OCI-LY1 (cell line): Measurements from ENCODE around the gene FRAS1.

Source experiments
- H2AFZ ChIP-seq: fragments of 200-600 bp; sonication (generic), shearing (Covaris generic); 2 replicates; pipeline ENCODE4 v1.6.0; 2014; ENCODE audit warnings: antibody characterized with exemption, mild to moderate bottlenecking, low read length
- H3F3A ChIP-seq: fragments of 200-600 bp; sonication (generic), shearing (Covaris generic); 2 replicates; pipeline ENCODE4 v1.6.0; 2014; ENCODE audit warnings: mild to moderate bottlenecking, antibody characterized with exemption, low read length, moderate library complexity; ENCODE audit not compliant: insufficient read depth
- H3K27ac ChIP-seq: fragments of 200-600 bp; sonication (generic); 2 replicates; pipeline ENCODE4 v1.5.1; 2014; ENCODE audit warnings: low read length, mixed run types, mild to moderate bottlenecking, low read depth; ENCODE audit not compliant: poor library complexity, severe bottlenecking
- H3K27me3 ChIP-seq: fragments of 200-600 bp; sonication (generic); 2 replicates; pipeline ENCODE4 v1.6.0; 2014; ENCODE audit warnings: antibody characterized with exemption, mild to moderate bottlenecking, low read length, moderate library complexity; ENCODE audit not compliant: insufficient read depth
- H3K36me3 ChIP-seq: fragments of 200-600 bp; sonication (generic); 2 replicates; pipeline ENCODE4 v1.6.1; 2014; ENCODE audit warnings: mild to moderate bottlenecking, antibody characterized with exemption, low read length, moderate library complexity, mixed read lengths; ENCODE audit not compliant: insufficient read depth
- H3K4me1 ChIP-seq: fragments of 200-600 bp; sonication (generic); 2 replicates; pipeline ENCODE4 v1.5.1; 2014; ENCODE audit warnings: mild to moderate bottlenecking, low read length, moderate library complexity; ENCODE audit not compliant: insufficient read depth, severe bottlenecking
- H3K4me2 ChIP-seq: fragments of 200-600 bp; sonication (generic), shearing (Covaris generic); 2 replicates; pipeline ENCODE4 v1.6.1; 2014; ENCODE audit warnings: low read length
- H3K4me3 ChIP-seq: fragments of 200-600 bp; sonication (generic); 2 replicates; pipeline ENCODE4 v1.5.1; 2014; ENCODE audit warnings: low read length, low read depth, mild to moderate bottlenecking, mixed read lengths; ENCODE audit not compliant: poor library complexity, severe bottlenecking
- H3K79me2 ChIP-seq: fragments of 200-600 bp; shearing (Covaris generic); 2 replicates; pipeline ENCODE4 v1.6.1; 2016; ENCODE audit warnings: mixed run types, low read length, mixed read lengths; ENCODE audit not compliant: insufficient read depth
- H3K9ac ChIP-seq: fragments of 200-600 bp; sonication (generic), shearing (Covaris generic); 2 replicates; pipeline ENCODE4 v1.6.1; 2014; ENCODE audit warnings: mild to moderate bottlenecking, low read length, mixed read lengths
- H3K9me2 ChIP-seq: fragments of 200-600 bp; sonication (generic), shearing (Covaris generic); 2 replicates; pipeline ENCODE4 v1.6.1; 2014; ENCODE audit warnings: low read depth, mild to moderate bottlenecking, low read length, mixed read lengths
- H3K9me3 ChIP-seq: fragments of 200-600 bp; shearing (Covaris generic); 2 replicates; pipeline ENCODE4 v1.6.1; 2014; ENCODE audit warnings: low read length, mixed read lengths
- H4K20me1 ChIP-seq: fragments of 200-600 bp; sonication (generic), shearing (Covaris generic); 2 replicates; pipeline ENCODE4 v1.6.0; 2016; ENCODE audit warnings: mild to moderate bottlenecking, low read length; ENCODE audit not compliant: insufficient read depth
- EZH2 ChIP-seq: fragments of 200-600 bp; sonication (generic), shearing (Covaris generic); IDR thresholded peaks from 2 replicates; pipeline ENCODE4 v1.8.0; 2017; ENCODE audit warnings: borderline replicate concordance, mixed run types, mild to moderate bottlenecking, antibody characterized with exemption, low read length, moderate library complexity, mixed read lengths
- TF ChIP-seq, protein P1 (sequence below): fragments of 200-600 bp; sonication (generic), shearing (Covaris generic); IDR thresholded peaks from 2 replicates; pipeline ENCODE4 v1.5.1; 2017; ENCODE audit warnings: mild to moderate bottlenecking, antibody characterized with exemption, low read length, moderate library complexity, mixed read lengths

FRAS1 gene

DNA sequence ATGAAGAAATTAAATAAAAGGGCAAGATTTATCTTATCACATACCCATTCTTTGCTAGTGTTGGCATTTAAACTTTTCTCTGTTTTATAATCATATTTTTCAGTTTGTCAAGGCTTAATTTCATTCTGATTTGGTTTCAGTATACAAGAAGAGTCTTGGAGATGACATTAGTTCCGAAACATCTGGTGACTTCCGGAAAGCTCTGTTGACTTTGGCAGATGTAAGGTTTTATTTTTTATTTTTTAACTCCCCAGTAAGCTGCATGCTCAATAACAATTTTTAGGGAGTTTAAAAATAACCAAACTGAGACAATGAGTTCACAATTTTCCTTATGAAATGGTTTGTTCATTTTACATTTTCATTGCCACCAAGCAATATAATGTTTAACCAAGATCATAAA lies 534.3 kb downstream of the FRAS1 start:
- Histone ChIP-seq H3K9me3 (no peaks in the 10 kb centered on the region), H3K9ac (no peak overlapping the region), H3K4me1 (no peaks in the 10 kb centered on the region), H3K4me3 (no peak overlapping the region), H3K79me2 (no peaks in the 10 kb centered on the region), H3K36me3 (no peaks in the 10 kb centered on the region), H3K27ac (no peak overlapping the region), H2AFZ (no peak overlapping the region), H4K20me1 (no peaks in the 10 kb centered on the region), H3K27me3 (no peaks in the 10 kb centered on the region), H3K4me2 (no peak overlapping the region), H3F3A (no peaks in the 10 kb centered on the region), H3K9me2 (no peaks in the 10 kb centered on the region)
- no peak for TF ChIP-seq EZH2
- TF ChIP-seq, protein P1, sequence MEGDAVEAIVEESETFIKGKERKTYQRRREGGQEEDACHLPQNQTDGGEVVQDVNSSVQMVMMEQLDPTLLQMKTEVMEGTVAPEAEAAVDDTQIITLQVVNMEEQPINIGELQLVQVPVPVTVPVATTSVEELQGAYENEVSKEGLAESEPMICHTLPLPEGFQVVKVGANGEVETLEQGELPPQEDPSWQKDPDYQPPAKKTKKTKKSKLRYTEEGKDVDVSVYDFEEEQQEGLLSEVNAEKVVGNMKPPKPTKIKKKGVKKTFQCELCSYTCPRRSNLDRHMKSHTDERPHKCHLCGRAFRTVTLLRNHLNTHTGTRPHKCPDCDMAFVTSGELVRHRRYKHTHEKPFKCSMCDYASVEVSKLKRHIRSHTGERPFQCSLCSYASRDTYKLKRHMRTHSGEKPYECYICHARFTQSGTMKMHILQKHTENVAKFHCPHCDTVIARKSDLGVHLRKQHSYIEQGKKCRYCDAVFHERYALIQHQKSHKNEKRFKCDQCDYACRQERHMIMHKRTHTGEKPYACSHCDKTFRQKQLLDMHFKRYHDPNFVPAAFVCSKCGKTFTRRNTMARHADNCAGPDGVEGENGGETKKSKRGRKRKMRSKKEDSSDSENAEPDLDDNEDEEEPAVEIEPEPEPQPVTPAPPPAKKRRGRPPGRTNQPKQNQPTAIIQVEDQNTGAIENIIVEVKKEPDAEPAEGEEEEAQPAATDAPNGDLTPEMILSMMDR, result no peak

DNA sequence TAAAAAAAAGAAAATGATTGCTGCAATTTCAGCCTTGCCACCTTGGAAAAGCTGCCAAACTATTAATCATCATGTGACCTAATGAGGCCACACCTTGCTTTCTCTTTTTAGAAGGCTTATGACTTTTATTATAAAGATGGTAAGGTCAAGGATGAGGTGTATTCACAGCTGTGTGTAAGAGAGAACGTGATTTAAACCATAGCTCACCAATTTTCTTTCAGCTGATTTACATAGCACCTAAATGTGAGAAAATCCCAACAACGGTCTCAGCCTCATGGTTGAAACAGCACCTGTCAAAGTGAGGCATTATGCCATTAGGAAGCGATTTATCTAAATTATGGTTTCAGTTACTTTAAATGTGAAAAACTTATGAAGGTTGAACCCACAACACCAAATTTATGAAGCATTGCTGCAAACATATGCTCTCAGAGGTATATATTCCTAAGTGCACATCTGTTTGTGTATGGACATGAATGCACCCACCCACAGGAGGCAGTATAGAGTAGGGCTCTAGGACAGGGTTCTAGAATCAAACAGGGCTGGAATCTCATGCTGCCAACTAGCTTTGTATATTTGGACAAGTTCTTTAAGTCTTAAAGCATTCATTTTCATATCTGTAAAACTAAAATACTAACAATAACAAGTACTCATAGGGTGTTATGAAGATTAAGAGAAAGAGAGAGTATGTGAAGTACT lies 535.1 kb downstream of the FRAS1 start:
- Histone ChIP-seq H3K4me2 (no peak overlapping the region), H3K9me3 (no peaks in the 10 kb centered on the region), H3K4me3 (no peak overlapping the region), H3K4me1 (no peaks in the 10 kb centered on the region), H3K27ac (no peak overlapping the region), H4K20me1 (no peaks in the 10 kb centered on the region), H3K36me3 (no peaks in the 10 kb centered on the region), H3K79me2 (no peaks in the 10 kb centered on the region), H2AFZ (no peak overlapping the region), H3K27me3 (no peaks in the 10 kb centered on the region), H3F3A (no peaks in the 10 kb centered on the region), H3K9ac (no peak overlapping the region), H3K9me2 (no peaks in the 10 kb centered on the region)
- TF ChIP-seq, protein P1, result peak; percentile 78
- no peak for TF ChIP-seq EZH2
